K562 (cell line): Measurements from ENCODE around the gene UMAD1. TPM values are rescaled to one million over a fixed set of nuclear protein-coding genes. Genes with fewer than 3 reads are reported as not detected.

ENCODE experiments used
- ATAC-seq: fragments of 200-7000 bp; cut with Tn5 transposase; 3 replicates; pipeline ENCODE4 v1.9.1; 2020; ENCODE audit warnings: moderate library complexity
- BruUV-seq: library from RNA; stranded (reverse); fragments of 400-500 nt; replicated peaks from 2 replicates; lab custom pipeline; 2021; lab: Mats Ljungman, UMichigan
- CTCF ChIA-PET: fragments of 300-600 bp; formaldehyde crosslinking; extraction: SDS; loops from one replicate; lab custom pipeline; 2021; ENCODE audit warnings: low intra/inter-chr PET ratio; lab: Yijun Ruan, JAX
- POLR2A ChIA-PET: fragments of 300-600, 350-650 bp; sonication (Branson Sonifier 250); formaldehyde crosslinking; extraction: SDS; loops from one replicate; lab custom pipeline; 2021; ENCODE audit warnings: antibody characterized with exemption, inconsistent platforms; lab: Yijun Ruan, JAX
- DNase-seq, 4 experiments: peaks; one replicate each; pipeline versions ENCODE4 v3.0.0 to v3.0.0-alpha.2; 2011 to 2018; ENCODE audit warnings: low spot score in 3 of 4, mixed read lengths in 3 of 4; ENCODE audit errors: extremely low read depth in 1 of 4
- FAIRE-seq: peaks from 2 replicates; lab custom pipeline; 2011; peaks lifted over from hg19 to GRCh38; lab: Jason Lieb, UNC
- H2AFZ ChIP-seq: 2 replicates; pipeline ENCODE4 v1.6.0; 2011; ENCODE audit warnings: low read depth, low read length, control low read depth, inconsistent platforms
- H3K27ac ChIP-seq: fragments of 200-600 bp; 3 replicates; pipeline ENCODE4 v1.8.0; 2011; ENCODE audit warnings: low read depth, mild to moderate bottlenecking, control low read depth, inconsistent platforms, low read length, moderate library complexity, mixed read lengths; ENCODE audit errors: extremely low read depth
- H3K27me3 ChIP-seq, 2 experiments: fragments of 300-600 bp in 1 of 2; 2 replicates in 1 of 2; 3 replicates in 1 of 2; pipeline versions ENCODE4 v1.6.0 to v1.8.0; 2011; ENCODE audit warnings: inconsistent platforms in 2 of 2, low read length in 2 of 2, mild to moderate bottlenecking in 1 of 2, mixed read lengths in 1 of 2, moderate library complexity in 1 of 2; ENCODE audit not compliant: control insufficient read depth in 2 of 2, insufficient read depth in 2 of 2
- H3K36me3 ChIP-seq: fragments of 300-600 bp; 3 replicates; pipeline ENCODE4 v1.8.0; 2011; ENCODE audit warnings: mild to moderate bottlenecking, low read length, inconsistent platforms; ENCODE audit not compliant: control insufficient read depth, insufficient read depth
- H3K4me1 ChIP-seq, 2 experiments: fragments of 200-600 bp in 1 of 2; replicated peaks in 1 of 2; 2 replicates in 1 of 2; 3 replicates in 1 of 2; pipeline versions ENCODE4 v1.5.1 to v1.8.0; 2011; ENCODE audit warnings: inconsistent platforms in 2 of 2, low read length in 2 of 2, mild to moderate bottlenecking in 1 of 2, mixed read lengths in 1 of 2, moderate library complexity in 1 of 2; ENCODE audit not compliant: control insufficient read depth in 2 of 2, insufficient read depth in 2 of 2
- H3K4me2 ChIP-seq: 2 replicates; pipeline ENCODE4 v1.6.1; 2011; ENCODE audit warnings: low read length, control low read depth, inconsistent platforms, mixed read lengths; ENCODE audit not compliant: insufficient read depth
- H3K4me3 ChIP-seq: fragments of 200-600 bp; sonication (generic), shearing (Covaris generic); 2 replicates; pipeline ENCODE4 v1.5.1; 2016; ENCODE audit warnings: control low read depth, inconsistent platforms
- H3K79me2 ChIP-seq: fragments of 200-600 bp; 3 replicates; pipeline ENCODE4 v1.8.0; 2011; ENCODE audit warnings: low read length, inconsistent platforms; ENCODE audit not compliant: control insufficient read depth, insufficient read depth
- H3K9ac ChIP-seq, 2 experiments: 2 replicates each; pipeline versions ENCODE4 v1.6.0 to v1.6.1; 2011; ENCODE audit warnings: low read depth in 2 of 2, low read length in 2 of 2, control low read depth in 1 of 2, inconsistent platforms in 1 of 2, mild to moderate bottlenecking in 1 of 2, mixed read lengths in 1 of 2; ENCODE audit not compliant: insufficient read depth in 1 of 2
- H3K9me1 ChIP-seq: one replicate; pipeline ENCODE4 v1.6.0; 2011; ENCODE audit warnings: inconsistent platforms, mild to moderate bottlenecking, low read length, moderate library complexity; ENCODE audit not compliant: control insufficient read depth, insufficient read depth
- H3K9me3 ChIP-seq: replicated peaks from 2 replicates; pipeline ENCODE4 v1.5.1; 2011; ENCODE audit warnings: low read depth, low read length, inconsistent platforms; ENCODE audit not compliant: control insufficient read depth, insufficient read depth
- H4K20me1 ChIP-seq: replicated peaks from 2 replicates; pipeline ENCODE4 v1.6.1; 2011; ENCODE audit warnings: low read length, inconsistent platforms, mixed read lengths; ENCODE audit not compliant: control insufficient read depth, insufficient read depth
- ARID3B ChIP-seq: fragments of 250-450 bp; sonication (Bioruptor Pico); IDR thresholded peaks from 2 replicates; pipeline ENCODE4 v1.4.0; 2020; ENCODE audit warnings: borderline replicate concordance
- CTCFL ChIP-seq: IDR thresholded peaks from 2 replicates; pipeline ENCODE4 v1.6.1; 2011; ENCODE audit warnings: borderline replicate concordance, low read depth, mild to moderate bottlenecking, moderate library complexity, low read length; ENCODE audit not compliant: insufficient read depth, poor library complexity, severe bottlenecking
- E2F4 ChIP-seq: sonication (generic); formaldehyde crosslinking; IDR thresholded peaks from 2 replicates; pipeline ENCODE4 v1.8.0; 2022; ENCODE audit warnings: mild to moderate bottlenecking, low read depth, missing genetic modification reagents
- FOXK1 ChIP-seq: sonication (generic); formaldehyde crosslinking; IDR thresholded peaks from 2 replicates; pipeline ENCODE4 v1.8.0; 2022; ENCODE audit warnings: missing genetic modification reagents, mild to moderate bottlenecking, borderline replicate concordance
- KDM4B ChIP-seq, 2 experiments: fragments of 450-650 bp in 1 of 2; sonication (generic) in 1 of 2; IDR thresholded peaks; 2 replicates each; pipeline ENCODE4 v1.6.1; 2016 to 2017; ENCODE audit warnings: borderline replicate concordance in 2 of 2, antibody characterized with exemption in 1 of 2, low read depth in 1 of 2, mild to moderate bottlenecking in 1 of 2
- PRPF4 ChIP-seq: fragments of 200-400 bp; formaldehyde crosslinking; IDR thresholded peaks from one replicate; pipeline ENCODE4 v1.6.1; 2017; ENCODE audit warnings: low read length, low read depth, mild to moderate bottlenecking; ENCODE audit not compliant: insufficient read depth, poor library complexity, severe bottlenecking
- SFPQ ChIP-seq: fragments of 200-400 bp; formaldehyde crosslinking; IDR thresholded peaks from 2 replicates; pipeline ENCODE4 v1.6.1; 2017; ENCODE audit warnings: mild to moderate bottlenecking, low read depth, low read length, moderate library complexity
- ZNF274 ChIP-seq: IDR thresholded peaks from 2 replicates; pipeline ENCODE4 v1.6.1; 2011; ENCODE audit warnings: low read depth, mild to moderate bottlenecking, low read length, moderate library complexity, borderline replicate concordance
- WGBS: fragments of 100-300 bp; shearing (Covaris generic); methylation state at CpG from one replicate; pipeline ENCODE4 v1.1.6; 2016; ENCODE audit warnings: low coverage, mixed read lengths; ENCODE audit not compliant: insufficient coverage; ENCODE audit errors: missing lambda C conversion rate; 5-methylcytosine and 5-hydroxymethylcytosine counted together
- in situ Hi-C: fragments of 300-500 bp; cut with MboI; formaldehyde crosslinking; loops from 4 replicates; pipeline ENCODE4 v1.15.0; 2018; ENCODE audit warnings: inconsistent platforms, mixed read lengths
- intact Hi-C: fragments of 100-400 bp; cut with micrococcal nuclease; formaldehyde crosslinking; loops from 2 replicates; pipeline ENCODE4 v1.14.2; 2022
- polyA plus RNA-seq, 8 experiments: library from polyadenylated mRNA; depleted of rRNA in 4 of 8; stranded (reverse) in 5 of 8; unstranded in 3 of 8; fragments of >200 nt; fragmentation: Nextera tagmentation in 2 of 8; fragmentation: Illumina TruSeq in 1 of 8; extraction: Ambion mirVana in 2 of 8; extraction: Trizol in 1 of 8; gene quantifications; 2 replicates each; pipeline versions ENCODE4 v1.2.1 to v1.2.3, GENCODE V29; 2011 to 2014; ENCODE audit warnings: inconsistent platforms in 1 of 8, missing spikeins in 1 of 8
- total RNA-seq, 7 experiments: library from RNA; depleted of rRNA in 6 of 7; stranded (reverse); fragments of >200 nt in 6 of 7; fragmentation: Illumina TruSeq in 2 of 7; extraction: Trizol in 2 of 7; gene quantifications; 2 replicates each; pipeline versions ENCODE4 v1.2.1 to v1.2.3, GENCODE V29; 2011 to 2021; ENCODE audit warnings: low replicate concordance in 1 of 7

Gene UMAD1
- total and polyA plus RNA-seq, 9 of the 15 experiments (the other 6 are each of a cell fraction or from before 2014, with no cell fraction given), result 9.0 to 26.7 (median 13.3) TPM

GRCh38 chr7:7795203-7795602, 154.7 kb downstream of the UMAD1 start:
- Histone ChIP-seq H3K36me3 (no peaks in the 10 kb centered on the region), H3K79me2 (no peaks in the 10 kb centered on the region), H3K4me1 (peaks cover 0 to 3% of the 10 kb centered on the region in 2 experiments; a peak in 2 of 5 replicates), H3K27me3 (no peaks in the 10 kb centered on the region), H3K27ac (no peak overlapping the region), H4K20me1 (no peaks in the 10 kb centered on the region), H3K9me3 (no peaks in the 10 kb centered on the region), H3K9ac (no peak overlapping the region), H3K9me1 (no peaks in the 10 kb centered on the region), H3K4me3 (no peak overlapping the region), H2AFZ (no peak overlapping the region), H3K4me2 (no peak overlapping the region)
- WGBS, result 62% methylated on average over 2 of the region's 2 CpGs
- intact Hi-C loops, result no loop called here
- BruUV-seq, result no TSS peak
- TF ChIP-seq FOXK1 (CRISPR knock-in tag) (no peak), ZNF274 (no peak), KDM4B (IDR thresholded peaks at IDR 0.05; ENCODE audit: borderline replicate concordance in 2 of 2, low read depth in 1 of 2) (no peak), PRPF4 (no peak), ARID3B (CRISPR knock-in tag) (no peak), E2F4 (CRISPR knock-in tag) (no peak), CTCFL (no peak), SFPQ (no peak)
- DNase-seq, result no peak
- ChIA-PET CTCF (no interaction called here), POLR2A (no interaction called here)
- no peak for ATAC-seq
- FAIRE-seq, result no peak
- in situ Hi-C loops, result no loop called here
